PC-3 (cell line): ENCODE results near the gene EXOSC9.

Experiments
- EZH2phosphoT487 ChIP-seq: fragments of 300-600 bp; sonication (generic); IDR thresholded peaks from 2 replicates; pipeline ENCODE4 v1.6.1; 2018; ENCODE audit warnings: mild to moderate bottlenecking, antibody characterized with exemption, low read length, borderline replicate concordance
- TF ChIP-seq, protein P1 (sequence below): fragments of 300-600 bp; sonication (generic); conservative IDR thresholded peaks from 2 replicates; pipeline ENCODE4 v1.5.1; 2017; ENCODE audit warnings: antibody characterized with exemption, low read depth, mild to moderate bottlenecking, low read length

DNA sequence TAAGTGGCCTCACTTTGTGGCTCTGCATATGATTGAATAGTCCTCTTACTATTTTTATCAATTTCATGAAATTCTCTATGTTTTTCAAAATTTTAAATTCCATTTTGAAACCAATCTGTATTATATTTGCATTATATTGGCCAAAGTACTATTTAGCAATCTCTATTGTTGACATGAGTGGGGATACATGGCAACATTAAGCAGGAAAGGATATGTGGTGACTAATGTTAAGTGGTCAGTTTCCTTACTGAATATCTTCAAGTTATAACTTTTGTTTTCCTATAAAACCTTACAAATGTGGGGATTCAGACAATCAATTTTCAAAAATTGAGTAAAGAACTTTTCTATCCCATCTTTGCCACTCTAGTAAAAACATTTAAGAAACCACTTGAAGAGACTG lies 59.0 kb downstream of the EXOSC9 start:
- no peak for TF ChIP-seq EZH2phosphoT487
- TF ChIP-seq, protein P1, sequence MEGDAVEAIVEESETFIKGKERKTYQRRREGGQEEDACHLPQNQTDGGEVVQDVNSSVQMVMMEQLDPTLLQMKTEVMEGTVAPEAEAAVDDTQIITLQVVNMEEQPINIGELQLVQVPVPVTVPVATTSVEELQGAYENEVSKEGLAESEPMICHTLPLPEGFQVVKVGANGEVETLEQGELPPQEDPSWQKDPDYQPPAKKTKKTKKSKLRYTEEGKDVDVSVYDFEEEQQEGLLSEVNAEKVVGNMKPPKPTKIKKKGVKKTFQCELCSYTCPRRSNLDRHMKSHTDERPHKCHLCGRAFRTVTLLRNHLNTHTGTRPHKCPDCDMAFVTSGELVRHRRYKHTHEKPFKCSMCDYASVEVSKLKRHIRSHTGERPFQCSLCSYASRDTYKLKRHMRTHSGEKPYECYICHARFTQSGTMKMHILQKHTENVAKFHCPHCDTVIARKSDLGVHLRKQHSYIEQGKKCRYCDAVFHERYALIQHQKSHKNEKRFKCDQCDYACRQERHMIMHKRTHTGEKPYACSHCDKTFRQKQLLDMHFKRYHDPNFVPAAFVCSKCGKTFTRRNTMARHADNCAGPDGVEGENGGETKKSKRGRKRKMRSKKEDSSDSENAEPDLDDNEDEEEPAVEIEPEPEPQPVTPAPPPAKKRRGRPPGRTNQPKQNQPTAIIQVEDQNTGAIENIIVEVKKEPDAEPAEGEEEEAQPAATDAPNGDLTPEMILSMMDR, result no peak
